C4-2B (cell line): ENCODE data around the gene ZNF354B.

Source experiments
- ZFX ChIP-seq: fragments of 450-650 bp; IDR thresholded peaks from 2 replicates; pipeline ENCODE4 v1.6.1; 2017
- TF ChIP-seq, protein P1 (sequence below): fragments of 450-650 bp; conservative IDR thresholded peaks from 2 replicates; pipeline ENCODE4 v1.5.1; 2017; ENCODE audit warnings: mild to moderate bottlenecking

DNA sequence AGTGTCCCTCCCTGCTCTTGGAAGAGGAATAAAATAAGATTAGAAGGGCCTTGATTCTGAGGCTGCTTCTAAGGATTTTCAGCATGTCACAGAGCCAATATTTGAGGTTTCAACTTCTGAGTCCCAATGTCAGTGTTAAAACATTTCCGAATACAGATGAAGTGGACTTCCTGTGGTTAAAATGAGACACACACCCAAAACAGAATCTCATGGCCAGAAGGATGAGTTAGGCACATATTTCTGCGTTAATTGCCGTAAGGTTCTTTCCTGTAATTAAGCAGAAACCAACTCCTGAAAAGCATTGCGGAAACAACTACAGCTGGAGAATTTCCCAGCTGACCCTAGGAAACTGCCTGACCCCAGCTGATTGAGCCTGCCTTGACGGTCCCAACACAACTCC, 10.4 kb upstream of the ZNF354B start:
- TF ChIP-seq, protein P1, sequence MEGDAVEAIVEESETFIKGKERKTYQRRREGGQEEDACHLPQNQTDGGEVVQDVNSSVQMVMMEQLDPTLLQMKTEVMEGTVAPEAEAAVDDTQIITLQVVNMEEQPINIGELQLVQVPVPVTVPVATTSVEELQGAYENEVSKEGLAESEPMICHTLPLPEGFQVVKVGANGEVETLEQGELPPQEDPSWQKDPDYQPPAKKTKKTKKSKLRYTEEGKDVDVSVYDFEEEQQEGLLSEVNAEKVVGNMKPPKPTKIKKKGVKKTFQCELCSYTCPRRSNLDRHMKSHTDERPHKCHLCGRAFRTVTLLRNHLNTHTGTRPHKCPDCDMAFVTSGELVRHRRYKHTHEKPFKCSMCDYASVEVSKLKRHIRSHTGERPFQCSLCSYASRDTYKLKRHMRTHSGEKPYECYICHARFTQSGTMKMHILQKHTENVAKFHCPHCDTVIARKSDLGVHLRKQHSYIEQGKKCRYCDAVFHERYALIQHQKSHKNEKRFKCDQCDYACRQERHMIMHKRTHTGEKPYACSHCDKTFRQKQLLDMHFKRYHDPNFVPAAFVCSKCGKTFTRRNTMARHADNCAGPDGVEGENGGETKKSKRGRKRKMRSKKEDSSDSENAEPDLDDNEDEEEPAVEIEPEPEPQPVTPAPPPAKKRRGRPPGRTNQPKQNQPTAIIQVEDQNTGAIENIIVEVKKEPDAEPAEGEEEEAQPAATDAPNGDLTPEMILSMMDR: no peak
- no peak for TF ChIP-seq ZFX
